ENCODE measurements around the gene STARD7. TPM values are rescaled to one million over a fixed set of nuclear protein-coding genes. Genes with fewer than 3 reads are reported as not detected.

Gene STARD7
- total RNA-seq, 1 experiment from 2014 or later = 119 TPM

DNA sequence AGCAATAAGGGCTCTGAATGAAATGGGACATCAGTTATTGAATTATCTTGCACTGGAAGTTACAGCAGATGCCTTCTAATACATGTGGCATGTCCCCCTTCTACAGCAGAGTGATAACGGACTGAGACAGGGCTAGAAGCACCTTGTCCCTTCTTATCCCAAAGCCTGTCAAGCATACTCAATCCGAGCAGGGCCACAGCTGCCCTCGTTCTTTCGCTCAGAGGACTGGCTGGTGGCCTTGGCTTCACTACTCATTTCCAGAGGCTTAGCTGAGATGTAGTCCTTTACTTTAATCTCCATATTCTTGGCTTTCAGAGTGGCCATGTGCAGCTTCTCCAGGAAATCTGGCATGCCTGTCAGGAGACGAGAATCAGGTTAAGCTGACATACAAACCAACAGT lies 22.1 kb downstream of the STARD7 start:
- CTCF ChIA-PET = no interaction called here
- TF ChIP-seq, protein P1, sequence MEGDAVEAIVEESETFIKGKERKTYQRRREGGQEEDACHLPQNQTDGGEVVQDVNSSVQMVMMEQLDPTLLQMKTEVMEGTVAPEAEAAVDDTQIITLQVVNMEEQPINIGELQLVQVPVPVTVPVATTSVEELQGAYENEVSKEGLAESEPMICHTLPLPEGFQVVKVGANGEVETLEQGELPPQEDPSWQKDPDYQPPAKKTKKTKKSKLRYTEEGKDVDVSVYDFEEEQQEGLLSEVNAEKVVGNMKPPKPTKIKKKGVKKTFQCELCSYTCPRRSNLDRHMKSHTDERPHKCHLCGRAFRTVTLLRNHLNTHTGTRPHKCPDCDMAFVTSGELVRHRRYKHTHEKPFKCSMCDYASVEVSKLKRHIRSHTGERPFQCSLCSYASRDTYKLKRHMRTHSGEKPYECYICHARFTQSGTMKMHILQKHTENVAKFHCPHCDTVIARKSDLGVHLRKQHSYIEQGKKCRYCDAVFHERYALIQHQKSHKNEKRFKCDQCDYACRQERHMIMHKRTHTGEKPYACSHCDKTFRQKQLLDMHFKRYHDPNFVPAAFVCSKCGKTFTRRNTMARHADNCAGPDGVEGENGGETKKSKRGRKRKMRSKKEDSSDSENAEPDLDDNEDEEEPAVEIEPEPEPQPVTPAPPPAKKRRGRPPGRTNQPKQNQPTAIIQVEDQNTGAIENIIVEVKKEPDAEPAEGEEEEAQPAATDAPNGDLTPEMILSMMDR (IDR thresholded peaks at IDR 0.05; ENCODE audit: unreplicated experiment) = no peak
- Mint-ChIP-seq H3K36me3 (ENCODE audit: insufficient read depth, unreplicated experiment) (peaks cover 51% of the 10 kb centered on the region), H3K9me3 (ENCODE audit: low read depth, unreplicated experiment) (no peaks in the 10 kb centered on the region), H3K27me3 (ENCODE audit: unreplicated experiment) (no peaks in the 10 kb centered on the region), H3K4me1 (ENCODE audit: low read depth, unreplicated experiment) (no peaks in the 10 kb centered on the region), H3K27ac (ENCODE audit: unreplicated experiment) (no peak overlapping the region), H3K4me3 (ENCODE audit: low read depth, unreplicated experiment) (no peak overlapping the region)
- no TSS peak for BruUV-seq (replicated peaks)
- intact Hi-C loops (cut with micrococcal nuclease; ENCODE audit: unreplicated experiment) = no loop called here
- DNase-seq = no peak

DNA sequence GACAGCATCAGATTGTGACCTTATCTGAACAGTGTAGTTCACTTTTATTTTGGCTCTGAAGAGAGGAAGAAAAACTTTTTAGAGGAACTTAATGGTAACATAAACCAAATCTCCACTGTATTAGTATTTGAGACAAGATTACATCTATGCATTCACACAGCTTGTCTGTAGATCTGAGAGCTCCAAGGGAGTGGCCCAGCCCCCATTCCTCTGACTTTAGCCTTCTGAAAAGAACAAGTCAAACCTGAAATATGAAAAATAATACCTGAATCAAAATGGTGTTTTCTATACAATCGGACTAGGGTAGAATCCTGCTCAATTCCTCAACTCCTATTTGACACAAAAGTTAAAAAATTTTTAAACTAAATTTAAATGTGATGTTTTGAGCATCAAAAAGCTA lies 23.1 kb downstream of the STARD7 start:
- TF ChIP-seq, protein P1 (IDR thresholded peaks at IDR 0.05; ENCODE audit: unreplicated experiment) = no peak
- intact Hi-C loops (cut with micrococcal nuclease; ENCODE audit: unreplicated experiment) = no loop called here
- Mint-ChIP-seq H3K27me3 (ENCODE audit: unreplicated experiment) (no peaks in the 10 kb centered on the region), H3K27ac (ENCODE audit: unreplicated experiment) (no peak overlapping the region), H3K9me3 (ENCODE audit: low read depth, unreplicated experiment) (no peaks in the 10 kb centered on the region), H3K4me1 (ENCODE audit: low read depth, unreplicated experiment) (no peaks in the 10 kb centered on the region), H3K4me3 (ENCODE audit: low read depth, unreplicated experiment) (no peak overlapping the region), H3K36me3 (ENCODE audit: insufficient read depth, unreplicated experiment) (peaks cover 46% of the 10 kb centered on the region)
- no TSS peak for BruUV-seq (replicated peaks)
- CTCF ChIA-PET = no interaction called here
- no peak for DNase-seq

DNA sequence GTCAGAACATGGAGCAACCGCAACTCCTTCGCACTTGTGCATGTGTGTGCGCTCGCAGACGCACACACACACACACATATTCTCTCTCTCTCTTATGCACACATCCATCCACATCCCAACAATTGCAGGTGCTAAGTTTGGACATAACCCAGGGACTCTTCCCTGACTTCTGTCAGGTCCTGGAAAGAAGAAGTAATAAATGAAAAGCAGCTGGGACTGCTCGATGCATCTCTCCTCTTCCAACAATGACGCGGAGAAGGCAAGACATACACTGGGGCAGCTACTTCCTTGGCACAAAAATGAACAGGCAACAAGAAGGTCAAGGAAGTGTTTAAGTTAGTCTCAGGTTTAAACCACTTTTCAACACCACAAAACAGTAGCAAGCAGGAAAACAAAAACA lies 23.6 kb downstream of the STARD7 start:
- CTCF ChIA-PET = no interaction called here
- TF ChIP-seq, protein P1 (IDR thresholded peaks at IDR 0.05; ENCODE audit: unreplicated experiment) = no peak
- Mint-ChIP-seq H3K4me1 (ENCODE audit: low read depth, unreplicated experiment) (no peaks in the 10 kb centered on the region), H3K4me3 (ENCODE audit: low read depth, unreplicated experiment) (no peak overlapping the region), H3K27ac (ENCODE audit: unreplicated experiment) (no peak overlapping the region), H3K9me3 (ENCODE audit: low read depth, unreplicated experiment) (no peaks in the 10 kb centered on the region), H3K27me3 (ENCODE audit: unreplicated experiment) (no peaks in the 10 kb centered on the region), H3K36me3 (ENCODE audit: insufficient read depth, unreplicated experiment) (peaks cover 40% of the 10 kb centered on the region)
- intact Hi-C loops (cut with micrococcal nuclease; ENCODE audit: unreplicated experiment) = no loop called here
- BruUV-seq (replicated peaks) = TSS peak; percentile 29
- DNase-seq = no peak

DNA sequence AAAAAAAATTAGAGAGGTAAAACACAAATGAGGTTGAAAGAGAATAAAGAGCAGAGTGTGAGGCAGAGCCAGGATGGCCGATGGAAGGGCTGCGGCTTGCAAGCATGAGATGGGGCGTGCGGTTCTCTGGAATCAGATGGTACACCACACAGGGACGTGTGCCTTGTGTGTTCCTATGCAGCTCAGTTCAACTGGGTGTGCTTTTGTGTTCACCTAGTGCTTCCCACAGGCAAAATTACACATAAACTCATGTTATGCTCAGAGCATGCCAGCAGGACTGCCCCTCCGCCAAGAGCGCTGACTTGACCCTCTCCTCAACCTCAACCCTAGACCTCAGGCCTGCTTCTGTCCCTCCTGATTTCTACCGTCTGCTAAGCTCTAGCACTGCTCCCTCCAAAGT lies 24.4 kb downstream of the STARD7 start:
- H3K4me1 Mint-ChIP-seq (ENCODE audit: low read depth, unreplicated experiment) = no peaks in the 10 kb centered on the region
- DNase-seq = no peak
- H3K4me3 Mint-ChIP-seq (ENCODE audit: low read depth, unreplicated experiment) = no peak overlapping the region
- H3K36me3 Mint-ChIP-seq (ENCODE audit: insufficient read depth, unreplicated experiment) = peaks cover 35% of the 10 kb centered on the region
- CTCF ChIA-PET = no interaction called here
- H3K27me3 Mint-ChIP-seq (ENCODE audit: unreplicated experiment) = no peaks in the 10 kb centered on the region
- peak overlapping the region; percentile 27 for H3K27ac Mint-ChIP-seq (ENCODE audit: unreplicated experiment)
- no peaks in the 10 kb centered on the region for H3K9me3 Mint-ChIP-seq (ENCODE audit: low read depth, unreplicated experiment)
- no TSS peak for BruUV-seq (replicated peaks)
- TF ChIP-seq, protein P1 (IDR thresholded peaks at IDR 0.05; ENCODE audit: unreplicated experiment) = no peak
- intact Hi-C loops (cut with micrococcal nuclease; ENCODE audit: unreplicated experiment) = no loop called here

DNA sequence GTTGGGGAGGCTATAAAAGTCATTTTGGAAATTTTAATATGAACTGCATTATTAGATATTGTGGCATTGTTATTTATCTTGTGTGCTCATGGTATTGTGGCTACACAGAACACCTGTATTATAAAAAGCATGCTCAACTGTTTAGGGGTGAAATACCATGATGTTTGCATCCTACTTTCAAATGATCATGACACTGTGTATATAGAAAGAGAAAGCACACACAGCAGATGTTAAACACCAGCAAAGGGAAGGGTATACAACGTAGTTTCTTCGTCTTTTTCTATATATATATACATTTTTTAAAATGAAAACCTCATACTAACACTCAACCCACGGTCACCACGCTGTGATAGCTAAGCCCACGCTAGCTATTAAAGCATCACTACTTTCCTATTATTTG lies 27.1 kb downstream of the STARD7 start:
- CTCF ChIA-PET = no interaction called here
- Mint-ChIP-seq H3K27me3 (ENCODE audit: unreplicated experiment) (peaks cover 9% of the 10 kb centered on the region), H3K4me3 (ENCODE audit: low read depth, unreplicated experiment) (no peak overlapping the region), H3K4me1 (ENCODE audit: low read depth, unreplicated experiment) (no peaks in the 10 kb centered on the region), H3K36me3 (ENCODE audit: insufficient read depth, unreplicated experiment) (peaks cover 18% of the 10 kb centered on the region), H3K9me3 (ENCODE audit: low read depth, unreplicated experiment) (no peaks in the 10 kb centered on the region), H3K27ac (ENCODE audit: unreplicated experiment) (no peak overlapping the region)
- intact Hi-C loops (cut with micrococcal nuclease; ENCODE audit: unreplicated experiment) = no loop called here
- TF ChIP-seq, protein P1 (IDR thresholded peaks at IDR 0.05; ENCODE audit: unreplicated experiment) = no peak
- no peak for DNase-seq
- no TSS peak for BruUV-seq (replicated peaks)

Data from Calu3 (cell line).